K562 (cell line): ENCODE measurements around the gene PRDX4. TPM values are rescaled to one million over a fixed set of nuclear protein-coding genes. Genes with fewer than 3 reads are reported as not detected.

Experiments
- ATAC-seq: fragments of 200-7000 bp; cut with Tn5 transposase; 3 replicates; pipeline ENCODE4 v1.9.1; 2020; ENCODE audit warnings: moderate library complexity
- Bru-seq: library from RNA; stranded (reverse); fragments of 400-500 nt; gene quantifications from one replicate; lab custom pipeline; 2021; lab: Mats Ljungman, UMichigan
- BruChase-seq, 2 experiments: library from RNA; stranded (reverse); fragments of 400-500 nt; gene quantifications; one replicate each; lab custom pipeline; 2021; lab: Mats Ljungman, UMichigan
- BruUV-seq: library from RNA; stranded (reverse); fragments of 400-500 nt; replicated peaks from 2 replicates; lab custom pipeline; 2021; lab: Mats Ljungman, UMichigan
- CTCF ChIA-PET: fragments of 300-600 bp; formaldehyde crosslinking; extraction: SDS; loops from one replicate; lab custom pipeline; 2021; ENCODE audit warnings: low intra/inter-chr PET ratio; lab: Yijun Ruan, JAX
- POLR2A ChIA-PET: fragments of 300-600, 350-650 bp; sonication (Branson Sonifier 250); formaldehyde crosslinking; extraction: SDS; loops from one replicate; lab custom pipeline; 2021; ENCODE audit warnings: antibody characterized with exemption, inconsistent platforms; lab: Yijun Ruan, JAX
- DNase-seq, 4 experiments: peaks; one replicate each; pipeline versions ENCODE4 v3.0.0 to v3.0.0-alpha.2; 2011 to 2018; ENCODE audit warnings: low spot score in 3 of 4, mixed read lengths in 3 of 4; ENCODE audit errors: extremely low read depth in 1 of 4
- FAIRE-seq: peaks from 2 replicates; lab custom pipeline; 2011; peaks lifted over from hg19 to GRCh38; lab: Jason Lieb, UNC
- H2AFZ ChIP-seq: 2 replicates; pipeline ENCODE4 v1.6.0; 2011; ENCODE audit warnings: low read depth, low read length, control low read depth, inconsistent platforms
- H3K27ac ChIP-seq: fragments of 200-600 bp; 3 replicates; pipeline ENCODE4 v1.8.0; 2011; ENCODE audit warnings: low read depth, mild to moderate bottlenecking, control low read depth, inconsistent platforms, low read length, moderate library complexity, mixed read lengths; ENCODE audit errors: extremely low read depth
- H3K27me3 ChIP-seq, 2 experiments: fragments of 300-600 bp in 1 of 2; 2 replicates in 1 of 2; 3 replicates in 1 of 2; pipeline versions ENCODE4 v1.6.0 to v1.8.0; 2011; ENCODE audit warnings: inconsistent platforms in 2 of 2, low read length in 2 of 2, mild to moderate bottlenecking in 1 of 2, mixed read lengths in 1 of 2, moderate library complexity in 1 of 2; ENCODE audit not compliant: control insufficient read depth in 2 of 2, insufficient read depth in 2 of 2
- H3K36me3 ChIP-seq: fragments of 300-600 bp; 3 replicates; pipeline ENCODE4 v1.8.0; 2011; ENCODE audit warnings: mild to moderate bottlenecking, low read length, inconsistent platforms; ENCODE audit not compliant: control insufficient read depth, insufficient read depth
- H3K4me1 ChIP-seq, 2 experiments: fragments of 200-600 bp in 1 of 2; replicated peaks in 1 of 2; 2 replicates in 1 of 2; 3 replicates in 1 of 2; pipeline versions ENCODE4 v1.5.1 to v1.8.0; 2011; ENCODE audit warnings: inconsistent platforms in 2 of 2, low read length in 2 of 2, mild to moderate bottlenecking in 1 of 2, mixed read lengths in 1 of 2, moderate library complexity in 1 of 2; ENCODE audit not compliant: control insufficient read depth in 2 of 2, insufficient read depth in 2 of 2
- H3K4me2 ChIP-seq: 2 replicates; pipeline ENCODE4 v1.6.1; 2011; ENCODE audit warnings: low read length, control low read depth, inconsistent platforms, mixed read lengths; ENCODE audit not compliant: insufficient read depth
- H3K4me3 ChIP-seq: fragments of 200-600 bp; sonication (generic), shearing (Covaris generic); 2 replicates; pipeline ENCODE4 v1.5.1; 2016; ENCODE audit warnings: control low read depth, inconsistent platforms
- H3K79me2 ChIP-seq: fragments of 200-600 bp; 3 replicates; pipeline ENCODE4 v1.8.0; 2011; ENCODE audit warnings: low read length, inconsistent platforms; ENCODE audit not compliant: control insufficient read depth, insufficient read depth
- H3K9ac ChIP-seq, 2 experiments: 2 replicates each; pipeline versions ENCODE4 v1.6.0 to v1.6.1; 2011; ENCODE audit warnings: low read depth in 2 of 2, low read length in 2 of 2, control low read depth in 1 of 2, inconsistent platforms in 1 of 2, mild to moderate bottlenecking in 1 of 2, mixed read lengths in 1 of 2; ENCODE audit not compliant: insufficient read depth in 1 of 2
- H3K9me1 ChIP-seq: one replicate; pipeline ENCODE4 v1.6.0; 2011; ENCODE audit warnings: inconsistent platforms, mild to moderate bottlenecking, low read length, moderate library complexity; ENCODE audit not compliant: control insufficient read depth, insufficient read depth
- H3K9me3 ChIP-seq: replicated peaks from 2 replicates; pipeline ENCODE4 v1.5.1; 2011; ENCODE audit warnings: low read depth, low read length, inconsistent platforms; ENCODE audit not compliant: control insufficient read depth, insufficient read depth
- H4K20me1 ChIP-seq: replicated peaks from 2 replicates; pipeline ENCODE4 v1.6.1; 2011; ENCODE audit warnings: low read length, inconsistent platforms, mixed read lengths; ENCODE audit not compliant: control insufficient read depth, insufficient read depth
- EGR1 ChIP-seq: fragments of 450-650 bp; conservative IDR thresholded peaks from 2 replicates; pipeline ENCODE4 v1.6.1; 2017; ENCODE audit warnings: mild to moderate bottlenecking
- NRF1 ChIP-seq, 2 experiments: fragments of 450-650 bp; IDR thresholded peaks in 1 of 2; conservative IDR thresholded peaks in 1 of 2; 2 replicates each; pipeline ENCODE4 v1.6.1; 2014; ENCODE audit warnings: mild to moderate bottlenecking in 2 of 2
- SMARCE1 ChIP-seq: fragments of 450-650 bp; IDR thresholded peaks from 2 replicates; pipeline ENCODE4 v1.7.1; 2016; ENCODE audit warnings: mild to moderate bottlenecking
- TBP ChIP-seq: optimal IDR thresholded peaks from 2 replicates; pipeline ENCODE3; 2011; ENCODE audit warnings: low read depth, low read length, improper control_type of control experiment
- ZNF347 ChIP-seq: fragments of 450-650 bp; formaldehyde crosslinking; IDR thresholded peaks from 2 replicates; pipeline ENCODE4 v1.4.0; 2020; ENCODE audit warnings: low read depth, mild to moderate bottlenecking, moderate library complexity
- ZNF384 ChIP-seq: IDR thresholded peaks from 2 replicates; pipeline ENCODE4 v1.6.1; 2012; ENCODE audit warnings: low read depth, low read length, improper control_type of control experiment
- ZNF445 ChIP-seq: fragments of 250-450 bp; sonication (Bioruptor Pico); IDR thresholded peaks from 2 replicates; pipeline ENCODE4 v1.4.0; 2020; ENCODE audit warnings: low read depth, mild to moderate bottlenecking, moderate library complexity
- ZNF699 ChIP-seq: fragments of 250-450 bp; sonication (Bioruptor Pico); IDR thresholded peaks from 2 replicates; pipeline ENCODE4 v1.8.0; 2021; ENCODE audit warnings: mild to moderate bottlenecking, moderate library complexity; ENCODE audit not compliant: insufficient replicate concordance
- WGBS: fragments of 100-300 bp; shearing (Covaris generic); methylation state at CpG from one replicate; pipeline ENCODE4 v1.1.6; 2016; ENCODE audit warnings: low coverage, mixed read lengths; ENCODE audit not compliant: insufficient coverage; ENCODE audit errors: missing lambda C conversion rate; 5-methylcytosine and 5-hydroxymethylcytosine counted together
- in situ Hi-C: fragments of 300-500 bp; cut with MboI; formaldehyde crosslinking; loops from 4 replicates; pipeline ENCODE4 v1.15.0; 2018; ENCODE audit warnings: inconsistent platforms, mixed read lengths
- intact Hi-C: fragments of 100-400 bp; cut with micrococcal nuclease; formaldehyde crosslinking; loops from 2 replicates; pipeline ENCODE4 v1.14.2; 2022
- long read RNA-seq, 3 experiments: library from polyadenylated mRNA in 2 of 3; library from RNA in 1 of 3; unstranded in 2 of 3; stranded (forward) in 1 of 3; transcript quantifications; one replicate each; pipeline ENCODE4 v2.0.0, GENCODE V29; 2019 to 2022
- polyA minus RNA-seq, 3 experiments: library from RNA; depleted of rRNA, polyadenylated mRNA; stranded (reverse); fragments of >200 nt; gene quantifications; 2 replicates each; pipeline ENCODE4 v1.2.3, GENCODE V29; 2011
- polyA plus RNA-seq, 8 experiments: library from polyadenylated mRNA; depleted of rRNA in 4 of 8; stranded (reverse) in 5 of 8; unstranded in 3 of 8; fragments of >200 nt; fragmentation: Nextera tagmentation in 2 of 8; fragmentation: Illumina TruSeq in 1 of 8; extraction: Ambion mirVana in 2 of 8; extraction: Trizol in 1 of 8; gene quantifications; 2 replicates each; pipeline versions ENCODE4 v1.2.1 to v1.2.3, GENCODE V29; 2011 to 2014; ENCODE audit warnings: inconsistent platforms in 1 of 8, missing spikeins in 1 of 8
- total RNA-seq, 7 experiments: library from RNA; depleted of rRNA in 6 of 7; stranded (reverse); fragments of >200 nt in 6 of 7; fragmentation: Illumina TruSeq in 2 of 7; extraction: Trizol in 2 of 7; gene quantifications; 2 replicates each; pipeline versions ENCODE4 v1.2.1 to v1.2.3, GENCODE V29; 2011 to 2021; ENCODE audit warnings: low replicate concordance in 1 of 7
- TF ChIP-seq, protein P1 (sequence below): fragments of 250-450 bp; sonication (Bioruptor Pico); IDR thresholded peaks from 2 replicates; pipeline ENCODE4 v1.5.0; 2020; ENCODE audit warnings: mild to moderate bottlenecking, borderline replicate concordance
- TF ChIP-seq, protein P2 (sequence below): fragments of 450-650 bp; formaldehyde crosslinking; IDR thresholded peaks from 2 replicates; pipeline ENCODE4 v1.4.0; 2022; ENCODE audit warnings: mild to moderate bottlenecking, moderate library complexity
- TF ChIP-seq, protein P3 (sequence below): sonication (generic); formaldehyde crosslinking; IDR thresholded peaks from 2 replicates; pipeline ENCODE4 v1.8.0; 2022; ENCODE audit warnings: missing genetic modification reagents, mild to moderate bottlenecking, borderline replicate concordance

Gene PRDX4
- 120 and 124 TPM in 2 replicates for total RNA-seq (2011; cell fraction: chromatin; rRNA removed; ENCODE audit: low replicate concordance)
- 225 and 230 TPM in 2 replicates for total RNA-seq (2011; cell fraction: nucleolus; rRNA removed)
- 193 and 236 TPM in 2 replicates for total RNA-seq (2011; cell fraction: nucleoplasm; rRNA removed)
- 179 and 182 TPM in 2 replicates for total RNA-seq (2014; rRNA removed)
- 220 and 236 TPM in 2 replicates for total RNA-seq (2014; rRNA removed; fragmentation: Illumina TruSeq; extraction: Trizol)
- total RNA-seq (2015; rRNA removed; fragmentation: Illumina TruSeq; extraction: Trizol): 248 and 253 TPM in 2 replicates
- total RNA-seq (2021): 130 and 145 TPM in 2 replicates
- polyA plus RNA-seq (2011; rRNA removed): 148 and 201 TPM in 2 replicates
- 120 and 153 TPM in 2 replicates for polyA plus RNA-seq (2011; cell fraction: cytosol; rRNA removed)
- polyA plus RNA-seq (2011; cell fraction: nucleus; rRNA removed): 31.2 and 46.1 TPM in 2 replicates
- 110 and 135 TPM in 2 replicates for polyA plus RNA-seq (2012)
- polyA plus RNA-seq (2014; fragmentation: Illumina TruSeq; extraction: Trizol): 153 and 187 TPM in 2 replicates
- 10 to 100 TPM; 28.6 to 63.9 TPM for polyA plus RNA-seq (2014; fragmentation: Nextera tagmentation; extraction: Ambion mirVana)
- 151 and 177 TPM in 2 replicates for polyA plus RNA-seq (2014; rRNA removed)
- 108 and 114 TPM in 2 replicates for polyA minus RNA-seq (2011; rRNA and poly(A)+ RNA removed)
- 46.4 and 66.4 TPM in 2 replicates for polyA minus RNA-seq (2011; cell fraction: cytosol; rRNA and poly(A)+ RNA removed)
- polyA minus RNA-seq (2011; cell fraction: nucleus; rRNA and poly(A)+ RNA removed): 12.7 and 20.8 TPM in 2 replicates
- percentile 87 among the genes with signal in this experiment for Bru-seq, nascent RNA
- percentile 78 among the genes with signal in this experiment for BruChase-seq, experiment 1, labeled RNA remaining after a 2-hour chase
- percentile 75 among the genes with signal in this experiment for BruChase-seq, experiment 2, labeled RNA remaining after a 6-hour chase
- long read RNA-seq, experiment 1, transcript PRDX4-202 (7 exons, 1,005 nt): major isoform, 390 of 513 reads
- long read RNA-seq, experiment 1, partial matches to known transcripts: 105 of 513 reads
- long read RNA-seq, experiment 1, other reads (novel, unspliced or antisense): 15 of 513 reads
- long read RNA-seq, experiment 2, transcript PRDX4-202 (7 exons, 1,005 nt): major isoform, 177 of 252 reads
- long read RNA-seq, experiment 2, partial matches to known transcripts: 8 of 252 reads
- long read RNA-seq, experiment 2, other reads (novel, unspliced or antisense): 67 of 252 reads
- long read RNA-seq, experiment 3, transcript PRDX4-202 (7 exons, 1,005 nt): major isoform, 286 of 299 reads
- long read RNA-seq, experiment 3, partial matches to known transcripts: 5 of 299 reads
- long read RNA-seq, experiment 3, other reads (novel, unspliced or antisense): 8 of 299 reads

DNA sequence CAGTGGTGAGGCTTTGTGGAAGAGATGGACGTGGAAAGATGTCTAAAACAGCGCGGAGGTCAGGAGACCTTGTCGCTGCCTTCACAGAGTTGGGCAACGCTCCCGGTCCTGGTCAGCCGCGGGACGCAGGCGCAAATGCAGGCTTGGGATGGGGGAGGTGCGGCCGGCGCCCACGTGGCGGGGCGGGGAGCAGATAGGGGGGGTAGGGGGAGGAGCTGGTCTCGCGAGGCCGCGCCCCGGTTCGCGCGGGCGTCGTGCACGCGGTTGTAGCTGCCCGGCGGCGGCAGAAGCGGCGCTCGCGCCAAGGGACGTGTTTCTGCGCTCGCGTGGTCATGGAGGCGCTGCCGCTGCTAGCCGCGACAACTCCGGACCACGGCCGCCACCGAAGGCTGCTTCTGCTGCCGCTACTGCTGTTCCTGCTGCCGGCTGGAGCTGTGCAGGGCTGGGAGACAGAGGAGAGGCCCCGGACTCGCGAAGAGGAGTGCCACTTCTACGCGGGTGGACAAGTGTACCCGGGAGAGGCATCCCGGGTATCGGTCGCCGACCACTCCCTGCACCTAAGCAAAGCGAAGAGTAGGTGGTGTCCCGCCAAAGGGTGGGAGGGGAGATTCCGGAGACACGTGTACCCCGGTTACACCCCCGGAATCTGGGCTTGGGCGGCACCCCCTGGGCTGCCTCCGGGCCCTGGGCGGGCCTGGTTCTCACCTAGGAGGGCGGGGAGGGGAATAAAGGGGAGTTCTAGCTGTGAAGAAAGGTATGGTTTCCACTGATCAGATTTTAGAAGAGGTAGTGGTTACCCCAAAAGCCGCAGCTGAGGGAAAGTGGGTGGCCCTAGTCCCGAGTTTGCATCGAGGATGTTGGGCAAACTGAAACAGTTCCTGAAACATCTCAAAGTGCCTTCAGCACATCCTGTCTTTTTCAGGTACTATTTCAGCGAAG, at the start of gene PRDX4:
Gene PRDX4 (plus strand): TSS at position 255 of the 939 bp plus-strand sequence. CDS start 78 bp downstream, at position 333.
- no peaks in the 10 kb centered on the region for H3K27me3 ChIP-seq
- H3K9me1 ChIP-seq: no peaks in the 10 kb centered on the region
- peaks cover 37% of the 10 kb centered on the region for H3K79me2 ChIP-seq
- intact Hi-C loops (no loop called here), in situ Hi-C loops (no loop called here)
- peak within 1 kb of the TSS; percentile 97 for H2AFZ ChIP-seq
- peak; percentile 94 for ATAC-seq
- peak within 1 kb of the TSS; percentile 83 for H3K4me2 ChIP-seq
- peak within 1 kb of the TSS; percentile 48 for H3K4me3 ChIP-seq
- H3K9ac ChIP-seq: peak within 1 kb of the TSS; percentile 86 to 100
- peak; percentile 91 to 94 (median 93) for DNase-seq
- no peaks in the 10 kb centered on the region for H3K9me3 ChIP-seq
- peak within 1 kb of the TSS; percentile 86 for H3K27ac ChIP-seq
- 1% methylated on average over 32 of the region's 73 CpGs for WGBS
- ChIA-PET CTCF (no interaction called here), POLR2A (interaction anchor here (0.6 to 0.7 kb wide), 3 partner anchors 13 to 618 kb away, joined by 3 read pairs; no protein-coding TSS in a partner anchor)
- no TSS peak for BruUV-seq
- peaks cover 25% of the 10 kb centered on the region for H3K36me3 ChIP-seq
- FAIRE-seq: peak; percentile 85
- H4K20me1 ChIP-seq: no peaks in the 10 kb centered on the region
- H3K4me1 ChIP-seq: peaks cover 6 to 18% of the 10 kb centered on the region in 2 experiments; a peak in 4 of 5 replicates
- TF ChIP-seq, protein P1, sequence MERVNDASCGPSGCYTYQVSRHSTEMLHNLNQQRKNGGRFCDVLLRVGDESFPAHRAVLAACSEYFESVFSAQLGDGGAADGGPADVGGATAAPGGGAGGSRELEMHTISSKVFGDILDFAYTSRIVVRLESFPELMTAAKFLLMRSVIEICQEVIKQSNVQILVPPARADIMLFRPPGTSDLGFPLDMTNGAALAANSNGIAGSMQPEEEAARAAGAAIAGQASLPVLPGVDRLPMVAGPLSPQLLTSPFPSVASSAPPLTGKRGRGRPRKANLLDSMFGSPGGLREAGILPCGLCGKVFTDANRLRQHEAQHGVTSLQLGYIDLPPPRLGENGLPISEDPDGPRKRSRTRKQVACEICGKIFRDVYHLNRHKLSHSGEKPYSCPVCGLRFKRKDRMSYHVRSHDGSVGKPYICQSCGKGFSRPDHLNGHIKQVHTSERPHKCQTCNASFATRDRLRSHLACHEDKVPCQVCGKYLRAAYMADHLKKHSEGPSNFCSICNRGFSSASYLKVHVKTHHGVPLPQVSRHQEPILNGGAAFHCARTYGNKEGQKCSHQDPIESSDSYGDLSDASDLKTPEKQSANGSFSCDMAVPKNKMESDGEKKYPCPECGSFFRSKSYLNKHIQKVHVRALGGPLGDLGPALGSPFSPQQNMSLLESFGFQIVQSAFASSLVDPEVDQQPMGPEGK: no peak
- no peak for TF ChIP-seq ZNF347 (CRISPR knock-in tag)
- TF ChIP-seq SMARCE1: no peak
- TF ChIP-seq ZNF445: no peak
- peak; percentile 86 to 88 for TF ChIP-seq NRF1 (conservative IDR thresholded peaks at IDR 0.05 in 1 of 2, IDR thresholded peaks at IDR 0.05 in 1 of 2)
- TF ChIP-seq ZNF384: no peak
- TF ChIP-seq EGR1: peak; percentile 46
- TF ChIP-seq, protein P2, sequence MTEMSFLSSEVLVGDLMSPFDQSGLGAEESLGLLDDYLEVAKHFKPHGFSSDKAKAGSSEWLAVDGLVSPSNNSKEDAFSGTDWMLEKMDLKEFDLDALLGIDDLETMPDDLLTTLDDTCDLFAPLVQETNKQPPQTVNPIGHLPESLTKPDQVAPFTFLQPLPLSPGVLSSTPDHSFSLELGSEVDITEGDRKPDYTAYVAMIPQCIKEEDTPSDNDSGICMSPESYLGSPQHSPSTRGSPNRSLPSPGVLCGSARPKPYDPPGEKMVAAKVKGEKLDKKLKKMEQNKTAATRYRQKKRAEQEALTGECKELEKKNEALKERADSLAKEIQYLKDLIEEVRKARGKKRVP (CRISPR knock-in tag): no peak
- TF ChIP-seq ZNF699 (CRISPR knock-in tag): no peak
- TF ChIP-seq, protein P3, sequence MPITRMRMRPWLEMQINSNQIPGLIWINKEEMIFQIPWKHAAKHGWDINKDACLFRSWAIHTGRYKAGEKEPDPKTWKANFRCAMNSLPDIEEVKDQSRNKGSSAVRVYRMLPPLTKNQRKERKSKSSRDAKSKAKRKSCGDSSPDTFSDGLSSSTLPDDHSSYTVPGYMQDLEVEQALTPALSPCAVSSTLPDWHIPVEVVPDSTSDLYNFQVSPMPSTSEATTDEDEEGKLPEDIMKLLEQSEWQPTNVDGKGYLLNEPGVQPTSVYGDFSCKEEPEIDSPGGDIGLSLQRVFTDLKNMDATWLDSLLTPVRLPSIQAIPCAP (CRISPR knock-in tag): no peak
- TF ChIP-seq TBP: peak; percentile 73
